Motor neuron (in vitro differentiated cells): Measurements from ENCODE around the gene IRX6. TPM values are rescaled to one million over a fixed set of nuclear protein-coding genes. Genes with fewer than 3 reads are reported as not detected.

ENCODE experiments used
- ATAC-seq, 8 experiments: fragments of 200-7000 bp; cut with Tn5 transposase; replicated peaks in 6 of 8; 2 replicates each; pipeline ENCODE4 v1.8.0; 2021; ENCODE audit warnings: mild to moderate bottlenecking in 8 of 8, moderate library complexity in 8 of 8
- H3K27ac ChIP-seq, 2 donors: fragments of 250-450 bp; sonication (Bioruptor Pico); 2 replicates each; pipeline ENCODE4 v1.9.0; 2021; ENCODE audit warnings: antibody characterized with exemption in 2 of 2, mild to moderate bottlenecking in 2 of 2, moderate library complexity in 1 of 2
- H3K4me1 ChIP-seq, 2 donors: fragments of 250-450 bp; sonication (Bioruptor Pico); replicated peaks in 1 of 2; 2 replicates each; pipeline ENCODE4 v1.6.1; 2021; ENCODE audit warnings: antibody characterized with exemption in 2 of 2, mild to moderate bottlenecking in 2 of 2, moderate library complexity in 1 of 2
- H3K4me3 ChIP-seq, 5 donors: fragments of 250-450 bp; sonication (Bioruptor Pico); 2 replicates each; pipeline ENCODE4 v1.9.0; 2021; ENCODE audit warnings: antibody characterized with exemption in 5 of 5, mild to moderate bottlenecking in 5 of 5, moderate library complexity in 4 of 5
- WGBS, 10 experiments: fragments of 450-650 bp; shearing (Covaris generic); methylation state at CpG; one replicate each; pipeline ENCODE4 v1.0.0; 2022; 5-methylcytosine and 5-hydroxymethylcytosine counted together
- in situ Hi-C, 9 experiments: fragments of 400-800 bp; cut with MboI; loops; one replicate each; pipeline ENCODE4 v1.15.0; 2021; ENCODE audit warnings: low sequenced_read_pairs in 9 of 9, low pct_unique_long_range_greater_than_20kb in 2 of 9; ENCODE audit not compliant: unreplicated experiment in 9 of 9
- total RNA-seq, 8 experiments: library from RNA; unstranded; fragments of 300-600 nt; gene quantifications; 2 replicates each; pipeline versions ENCODE4 v1.2.3 to v1.2.4, GENCODE V29; 2022

Gene IRX6
- total RNA-seq, 8 experiments from 2014 or later = 0.50 to 10.6 (median 2.3) TPM; not detected in 1

- 62 to 100% (median 90%) methylated on average over 2 to 7 of the region's 7 CpGs; no CpG with 5 or more reads in 5 of the 10 experiments for WGBS, 10 experiments
- H3K4me3 ChIP-seq = no peak overlapping the region
- in situ Hi-C loops = loop anchor here in 2 of 9 experiments (25.0 kb wide), 1 partner anchor 439 kb away; the partner anchor contains the start of gene IRX5 (in 2 of the 2)
These were observed 52.7 kb downstream of the IRX6 start for GRCh38 chr16:55376567-55377167.

DNA sequence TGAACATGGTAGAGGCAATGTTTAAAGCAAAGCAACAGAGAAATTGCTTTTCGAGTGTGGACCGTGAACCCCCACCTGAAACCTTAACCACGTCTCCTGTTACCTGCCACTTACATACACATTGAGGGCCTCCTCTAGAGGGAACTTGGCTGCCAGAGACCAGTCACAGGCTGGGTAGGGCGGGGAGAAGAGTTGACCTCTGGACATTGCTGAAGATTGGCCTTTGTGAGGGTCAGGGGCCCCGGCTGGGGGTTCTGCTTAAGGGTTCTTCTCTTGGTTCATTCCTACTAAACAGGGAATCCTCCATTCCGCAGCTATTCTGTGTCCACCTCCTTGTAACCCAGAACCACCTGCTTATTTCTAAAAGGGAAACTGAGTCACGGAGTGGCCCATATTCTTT lies 53.8 kb downstream of the IRX6 start:
- ATAC-seq = no peak
- in situ Hi-C loops = loop anchor here in 2 of 9 experiments (25.0 kb wide), 1 partner anchor 441 kb away; the partner anchor contains the start of gene IRX5 (in 2 of the 2)

More at GRCh38 chr16:55376567-55377167, 52.7 kb downstream of the IRX6 start:
- H3K4me1 ChIP-seq = peaks cover 3 to 21% of the 10 kb centered on the region in 2 donors
- no peak overlapping the region for H3K27ac ChIP-seq
- ATAC-seq = no peak

GRCh38 chr16:55378616-55379015 lies 54.6 kb downstream of the IRX6 start:
- Histone ChIP-seq H3K4me3 (no peak overlapping the region), H3K4me1 (peaks cover 0 to 20% of the 10 kb centered on the region in 2 donors), H3K27ac (no peak overlapping the region)
- in situ Hi-C loops = loop anchor here in 2 of 9 experiments (25.0 kb wide), 1 partner anchor 441 kb away; the partner anchor contains the start of gene IRX5 (in 2 of the 2)
- no peak for ATAC-seq
- 0 to 100% (median 76%) methylated on average over 1 to 3 of the region's 3 CpGs for WGBS, 10 experiments

More for the DNA sequence above, 53.8 kb downstream of the IRX6 start:
- Histone ChIP-seq H3K27ac (no peak overlapping the region), H3K4me3 (no peak overlapping the region), H3K4me1 (peaks cover 1 to 17% of the 10 kb centered on the region in 2 donors)
- 33 to 90% (median 81%) methylated on average over 1 to 7 of the region's 7 CpGs; no CpG with 5 or more reads in 2 of the 10 experiments for WGBS, 10 experiments

- 23 to 96% (median 83%) methylated on average over 4 to 12 of the region's 13 CpGs; no CpG with 5 or more reads in 3 of the 10 experiments for WGBS, 10 experiments
- in situ Hi-C loops = loop anchor here in 2 of 9 experiments (25.0 kb wide), 1 partner anchor 442 kb away; the partner anchor contains the start of gene IRX5 (in 2 of the 2)
- Histone ChIP-seq H3K4me1 (peaks cover 0 to 28% of the 10 kb centered on the region in 2 donors), H3K4me3 (no peak overlapping the region), H3K27ac (no peak overlapping the region)
- no peak for ATAC-seq
These were observed 55.4 kb downstream of the IRX6 start for GRCh38 chr16:55379371-55379770.

GRCh38 chr16:55379876-55380390 lies 55.9 kb downstream of the IRX6 start:
- ATAC-seq = peak in 1 of 8 experiments; percentile 15
- H3K4me3 ChIP-seq = no peak overlapping the region
- no peak overlapping the region for H3K27ac ChIP-seq
- in situ Hi-C loops = loop anchor here in 2 of 9 experiments (25.0 kb wide), 1 partner anchor 443 kb away; the partner anchor contains the start of gene IRX5 (in 2 of the 2)
- 28 to 100% (median 80%) methylated on average over 1 to 7 of the region's 7 CpGs; no CpG with 5 or more reads in 2 of the 10 experiments for WGBS, 10 experiments
- peaks cover 0 to 34% of the 10 kb centered on the region in 2 donors for H3K4me1 ChIP-seq

Other genes with a start within 250 kb of the IRX6 start
- 100 to 1,000 TPM in 4 of 8 experiments, 10 to 100 TPM in 3, 1 to 10 TPM in 1; 7.4 to 741 (median 94.4) TPM for gene MMP2, start 155.0 kb downstream of the IRX6 start, total RNA-seq
- 10 to 100 TPM in 1 of 8 experiments, 1 to 10 TPM in 6, under 1 TPM in 1; 0.92 to 16.1 (median 2.7) TPM for gene LPCAT2, start 184.9 kb downstream of the IRX6 start, total RNA-seq
- 1 to 10 TPM in 1 of 8 experiments, under 1 TPM in 2, not detected in 5; 0.41 to 2.5 (median 0.66) TPM for gene CAPNS2, start 242.5 kb downstream of the IRX6 start, total RNA-seq